DMS 273 (cell line): ENCODE results near the gene ODR4.
"Not testable (repeated sequence)": the region's sequence is repeated elsewhere in the genome, so short reads cannot be mapped to it uniquely, and the experiment has no call there.

ENCODE experiments used
- DNase-seq: peaks from one replicate; lab custom pipeline; 2025; ENCODE audit not compliant: unreplicated experiment; lab: John Stamatoyannopoulos, UW

ODR4 gene

DNA sequence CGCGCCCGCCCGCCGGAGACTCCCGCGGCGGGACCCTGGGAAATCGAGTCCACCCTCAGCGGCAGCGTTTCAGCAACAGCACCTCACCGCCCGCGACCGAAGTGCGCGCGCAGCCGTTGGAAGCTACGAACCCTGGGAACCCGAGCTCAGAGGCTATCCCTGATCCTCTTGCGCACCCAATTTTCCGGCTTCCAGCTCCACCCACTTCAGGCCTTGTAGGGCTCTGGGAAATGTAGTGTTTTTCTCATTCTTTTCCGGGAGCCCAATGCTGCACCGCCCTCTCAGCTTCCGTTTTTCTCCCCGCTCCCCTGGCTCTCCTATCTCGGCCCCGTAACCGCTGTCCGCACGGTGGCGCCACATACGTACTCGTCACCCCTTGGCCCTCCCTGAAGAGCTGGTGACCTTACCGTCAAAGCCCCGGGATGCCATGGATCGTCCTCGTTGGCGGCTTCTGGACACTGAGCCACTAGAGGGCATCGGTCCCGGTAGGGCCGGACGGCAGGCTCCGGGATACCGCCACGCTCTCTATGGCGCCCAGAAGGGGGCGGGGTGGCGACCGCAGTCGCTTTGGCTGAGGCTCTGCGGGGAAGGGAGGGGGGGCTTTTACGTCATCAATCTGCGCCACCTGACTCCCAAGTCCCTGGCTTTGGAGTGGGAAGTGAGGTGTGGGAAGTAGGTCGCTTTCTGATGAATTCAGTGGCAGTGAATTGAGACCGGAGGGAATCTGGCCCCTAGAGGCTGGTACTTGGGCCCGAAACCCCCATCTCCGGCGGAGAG lies at the start of gene ODR4, which contains the start of gene TPR:
Gene ODR4, plus strand, starts transcription at position 687 of the 777 bp plus-strand sequence. CDS start 3,948 bp downstream, outside the sequence.
Gene TPR, minus strand, starts transcription at position 102 of the 777 bp plus-strand sequence. CDS start 225 bp downstream, outside the sequence.
- DNase-seq: peak; percentile 99

DNA sequence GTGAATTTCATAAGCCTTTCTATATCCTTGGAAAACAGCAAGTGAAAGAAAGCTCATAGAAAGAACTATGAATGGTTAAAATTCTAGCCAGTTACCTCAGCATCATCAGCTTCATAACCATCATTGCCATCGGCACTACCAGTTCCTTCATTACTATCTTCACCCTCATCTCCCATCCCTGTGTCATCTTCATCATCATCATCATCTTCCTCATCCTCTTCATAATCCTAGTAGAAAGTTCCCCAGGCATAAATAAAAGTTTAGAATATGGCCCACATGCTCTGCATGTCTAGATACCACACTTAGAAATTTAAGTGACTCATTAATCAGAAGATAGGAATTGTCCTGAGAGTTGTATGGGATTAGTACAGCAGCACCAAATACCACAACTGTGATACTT lies 49.6 kb upstream of the ODR4 start:
- DNase-seq: no peak

GRCh38 chr1:186327331-186327730 lies 48.3 kb upstream of the ODR4 start:
- DNase-seq: no peak

DNA sequence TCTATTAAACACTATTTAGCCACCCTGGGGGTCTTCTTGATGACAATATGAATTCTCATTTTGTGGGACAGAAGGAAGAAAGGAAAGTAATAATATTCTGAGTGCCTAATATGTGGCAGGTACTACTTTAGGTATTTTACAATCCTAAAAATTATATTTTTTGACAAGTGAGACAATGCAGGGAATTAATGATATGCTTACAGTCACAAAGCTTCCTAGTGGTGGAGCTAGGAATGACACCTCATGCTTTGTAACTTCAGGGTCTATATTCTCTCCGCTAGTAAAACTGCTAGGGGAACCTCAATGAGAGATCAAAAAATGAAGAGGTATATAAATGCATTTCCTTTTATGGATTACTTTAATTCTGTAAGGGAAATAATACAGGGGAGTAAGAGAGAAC lies 44.9 kb upstream of the ODR4 start:
- DNase-seq: peak; percentile 27

- DNase-seq: no peak
Observed at GRCh38 chr1:186337554-186337953, 38.1 kb upstream of the ODR4 start.

- no peak for DNase-seq
Observed at GRCh38 chr1:186340772-186341171, 34.9 kb upstream of the ODR4 start.

GRCh38 chr1:186347837-186348691 lies 27.6 kb upstream of the ODR4 start:
- DNase-seq: not testable (repeated sequence)

- peak; percentile 75 for DNase-seq
Observed at GRCh38 chr1:186374303-186375151, 1.1 kb upstream of the ODR4 start.

DNA sequence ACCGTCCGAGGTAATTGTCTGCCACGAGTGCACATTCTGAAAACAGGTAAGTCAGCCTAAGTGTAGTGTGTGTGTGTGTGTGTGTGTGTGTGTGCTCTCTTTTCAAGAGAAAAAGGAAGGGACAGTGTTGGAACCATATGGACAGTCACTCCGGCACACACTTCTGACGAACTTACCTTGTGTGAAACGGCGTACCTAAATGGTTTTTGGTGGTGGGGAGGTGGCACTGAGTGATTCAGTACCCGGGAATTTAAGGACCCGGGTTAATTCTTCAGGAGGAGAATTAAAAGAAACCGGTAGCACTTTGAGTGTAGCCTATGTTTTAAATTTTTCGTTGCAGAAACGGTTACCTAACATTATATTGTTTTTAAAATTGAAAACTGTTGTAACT lies 286 bp downstream of the ODR4 start:
- no peak for DNase-seq

- no peak for DNase-seq
Observed at GRCh38 chr1:186386725-186387383, 11.2 kb downstream of the ODR4 start.

DNA sequence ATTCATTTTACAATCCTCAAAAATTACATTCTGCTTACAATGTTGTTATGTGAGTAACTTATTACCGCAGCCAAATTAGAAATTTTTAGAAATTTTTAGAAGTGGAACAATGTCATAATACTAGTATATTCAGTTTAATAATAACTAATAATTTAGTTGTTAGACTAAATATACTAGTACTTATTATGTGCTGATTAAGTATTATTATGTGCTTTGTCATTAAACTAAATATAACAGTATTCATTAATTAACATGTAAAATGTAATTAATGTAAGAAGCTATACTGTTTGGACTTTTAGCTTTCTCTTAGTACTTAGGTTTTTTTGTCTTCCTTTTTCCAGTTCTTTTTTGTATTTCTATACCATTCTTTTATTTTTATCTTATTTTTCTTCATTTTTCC lies 15.3 kb downstream of the ODR4 start:
- DNase-seq: no peak

GRCh38 chr1:186391841-186392240 lies 16.2 kb downstream of the ODR4 start:
- DNase-seq: no peak

DNA sequence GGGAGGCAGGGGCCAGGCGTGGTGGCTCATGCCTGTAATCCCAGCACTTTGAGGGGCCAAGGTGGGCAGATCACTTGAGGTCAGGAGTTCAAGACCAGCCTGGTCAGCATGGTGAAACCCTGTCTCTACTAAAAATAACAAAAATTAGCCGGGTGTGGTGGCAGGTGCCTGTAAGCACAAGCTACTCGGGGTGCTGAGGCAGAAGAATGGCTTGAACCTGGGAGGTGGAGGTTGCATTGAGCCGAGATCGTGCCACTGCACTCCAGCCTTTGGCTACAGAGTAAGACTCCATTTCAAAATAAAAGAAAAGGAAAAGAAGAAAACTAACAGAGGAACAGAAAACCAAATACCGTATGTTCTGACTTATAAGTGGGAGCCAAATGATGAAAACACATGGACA lies 17.1 kb downstream of the ODR4 start:
- not testable (repeated sequence) for DNase-seq

- DNase-seq: not testable (repeated sequence)
Observed at GRCh38 chr1:186401446-186401845, 25.8 kb downstream of the ODR4 start.

GRCh38 chr1:186403632-186404031 lies 28.0 kb downstream of the ODR4 start:
- no peak for DNase-seq

- peak; percentile 38 for DNase-seq
Observed at GRCh38 chr1:186404454-186405051, 28.9 kb downstream of the ODR4 start.

DNA sequence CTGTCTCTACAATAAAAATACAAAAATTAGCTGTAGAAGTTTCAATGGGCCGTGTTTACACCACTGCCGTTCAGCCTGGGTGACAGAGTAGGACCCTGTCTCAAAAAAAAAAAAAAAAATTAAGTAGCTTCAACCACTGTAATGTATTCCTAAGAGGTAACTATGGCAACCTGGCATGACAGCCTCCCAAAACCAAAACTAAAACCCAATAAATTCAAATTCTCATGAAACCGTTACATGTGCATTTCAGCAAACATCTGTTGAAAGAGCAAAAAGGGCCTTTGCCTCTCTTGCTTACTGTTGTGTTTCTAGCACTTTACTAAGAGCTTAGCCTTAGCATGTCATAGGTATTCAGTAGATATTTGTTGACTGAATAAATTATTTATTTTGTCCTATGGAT lies 33.5 kb downstream of the ODR4 start:
- DNase-seq: no peak

GRCh38 chr1:186413319-186413718 lies 37.7 kb downstream of the ODR4 start:
- DNase-seq: no peak

DNA sequence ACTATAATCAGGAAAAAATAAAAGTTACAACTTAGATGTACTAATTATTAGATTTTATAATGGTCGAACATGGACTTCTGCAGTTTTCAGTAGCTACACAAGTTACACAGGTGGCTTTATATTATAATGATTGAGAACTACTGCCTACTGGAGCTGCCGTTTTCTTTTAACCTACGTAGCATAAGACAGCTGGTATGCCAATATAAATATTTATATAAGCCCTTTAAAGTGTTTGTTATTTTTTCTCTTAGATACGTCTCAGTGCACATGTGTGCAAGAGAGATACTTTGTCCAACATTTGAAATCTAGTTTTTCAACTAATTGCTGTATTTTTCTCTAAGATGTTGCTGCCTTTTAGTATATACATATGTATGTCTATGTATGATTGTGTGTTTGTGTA lies 42.9 kb downstream of the ODR4 start:
- DNase-seq: no peak

GRCh38 chr1:186420311-186420710 lies 44.7 kb downstream of the ODR4 start:
- no peak for DNase-seq
